Measurements from ENCODE around the gene AMBP.

GRCh38 chr9:114122136-114123027, 44.3 kb upstream of the AMBP start:
- TF ChIP-seq CTCF (IDR thresholded peaks at IDR 0.05) (no peak), POLR2A (IDR thresholded peaks at IDR 0.05; ENCODE audit: low read length) (no peak), RFX5 (IDR thresholded peaks at IDR 0.05) (no peak), REST (IDR thresholded peaks at IDR 0.05) (no peak), RCOR1 (IDR thresholded peaks at IDR 0.05; ENCODE audit: low read depth, low read length) (no peak), SMC3 (IDR thresholded peaks at IDR 0.05) (no peak), ELK1 (IDR thresholded peaks at IDR 0.05; ENCODE audit: low read depth, low read length) (no peak), ZNF302 (CRISPR knock-in tag; IDR thresholded peaks at IDR 0.05) (no peak), BHLHE40 (IDR thresholded peaks at IDR 0.05; ENCODE audit: low read depth, low read length) (no peak)

Measured in A549 (cell line).